ENCODE data around the gene PYDC2.

Gene PYDC2

GRCh38 chr3:191440532-191440931 lies 20.4 kb upstream of the PYDC2 start:
- Histone ChIP-seq H3K27ac (ENCODE audit: low read length) (no peak overlapping the region), H3F3A (ENCODE audit: insufficient read depth, low read length) (no peaks in the 10 kb centered on the region), H2AFZ (ENCODE audit: low read length) (no peak overlapping the region), H3K79me2 (ENCODE audit: low read length) (no peaks in the 10 kb centered on the region), H3K9me3 (replicated peaks; ENCODE audit: insufficient read depth, low read length) (no peaks in the 10 kb centered on the region), H3K4me3 (ENCODE audit: low read length) (no peak overlapping the region), H3K4me1 (ENCODE audit: low read length) (no peaks in the 10 kb centered on the region), H3K9me2 (replicated peaks; ENCODE audit: insufficient read depth, low read length) (no peaks in the 10 kb centered on the region), H3K9ac (ENCODE audit: low read length) (no peak overlapping the region), H3K4me2 (ENCODE audit: low read depth, low read length) (no peak overlapping the region), H4K20me1 (ENCODE audit: insufficient read depth, low read length) (no peaks in the 10 kb centered on the region), H3K27me3 (replicated peaks; ENCODE audit: insufficient read depth, low read length) (no peaks in the 10 kb centered on the region), H3K36me3 (replicated peaks; ENCODE audit: insufficient read depth, low read length) (no peaks in the 10 kb centered on the region)
- no peak for TF ChIP-seq CTCF (IDR thresholded peaks at IDR 0.05; ENCODE audit: low read length)
- no peak for TF ChIP-seq EZH2phosphoT487 (IDR thresholded peaks at IDR 0.05; ENCODE audit: low read length)
- no peak for DNase-seq

- DNase-seq: no peak
- Histone ChIP-seq H3K9me3 (replicated peaks; ENCODE audit: insufficient read depth, low read length) (no peaks in the 10 kb centered on the region), H3K9me2 (replicated peaks; ENCODE audit: insufficient read depth, low read length) (no peaks in the 10 kb centered on the region), H3K4me1 (ENCODE audit: low read length) (no peaks in the 10 kb centered on the region), H2AFZ (ENCODE audit: low read length) (no peak overlapping the region), H3K9ac (ENCODE audit: low read length) (no peak overlapping the region), H3K4me3 (ENCODE audit: low read length) (no peak overlapping the region), H3K4me2 (ENCODE audit: low read depth, low read length) (no peak overlapping the region), H3K27ac (ENCODE audit: low read length) (no peak overlapping the region), H4K20me1 (ENCODE audit: insufficient read depth, low read length) (no peaks in the 10 kb centered on the region), H3K27me3 (replicated peaks; ENCODE audit: insufficient read depth, low read length) (no peaks in the 10 kb centered on the region), H3F3A (ENCODE audit: insufficient read depth, low read length) (no peaks in the 10 kb centered on the region), H3K36me3 (replicated peaks; ENCODE audit: insufficient read depth, low read length) (no peaks in the 10 kb centered on the region), H3K79me2 (ENCODE audit: low read length) (no peaks in the 10 kb centered on the region)
- no peak for TF ChIP-seq CTCF (IDR thresholded peaks at IDR 0.05; ENCODE audit: low read length)
- no peak for TF ChIP-seq EZH2 (optimal IDR thresholded peaks at IDR 0.05; ENCODE audit: low read depth, low read length)
- no peak for TF ChIP-seq EZH2phosphoT487 (IDR thresholded peaks at IDR 0.05; ENCODE audit: low read length)
Observed at GRCh38 chr3:191441687-191442086, 19.3 kb upstream of the PYDC2 start.

- H3K9me3 ChIP-seq (replicated peaks; ENCODE audit: insufficient read depth, low read length): no peaks in the 10 kb centered on the region
- no peaks in the 10 kb centered on the region for H3K4me1 ChIP-seq (ENCODE audit: low read length)
- H3K36me3 ChIP-seq (replicated peaks; ENCODE audit: insufficient read depth, low read length): no peaks in the 10 kb centered on the region
- H2AFZ ChIP-seq (ENCODE audit: low read length): no peak overlapping the region
- no peaks in the 10 kb centered on the region for H4K20me1 ChIP-seq (ENCODE audit: insufficient read depth, low read length)
- H3K9me2 ChIP-seq (replicated peaks; ENCODE audit: insufficient read depth, low read length): no peaks in the 10 kb centered on the region
- H3K4me3 ChIP-seq (ENCODE audit: low read length): no peak overlapping the region
- no peak overlapping the region for H3K27ac ChIP-seq (ENCODE audit: low read length)
- no peak overlapping the region for H3K4me2 ChIP-seq (ENCODE audit: low read depth, low read length)
- H3K79me2 ChIP-seq (ENCODE audit: low read length): no peaks in the 10 kb centered on the region
- H3F3A ChIP-seq (ENCODE audit: insufficient read depth, low read length): no peaks in the 10 kb centered on the region
- H3K27me3 ChIP-seq (replicated peaks; ENCODE audit: insufficient read depth, low read length): no peaks in the 10 kb centered on the region
- no peak overlapping the region for H3K9ac ChIP-seq (ENCODE audit: low read length)
- DNase-seq: no peak
- TF ChIP-seq CTCF (IDR thresholded peaks at IDR 0.05; ENCODE audit: low read length) (no peak), EZH2 (optimal IDR thresholded peaks at IDR 0.05; ENCODE audit: low read depth, low read length) (no peak), EZH2phosphoT487 (IDR thresholded peaks at IDR 0.05; ENCODE audit: low read length) (no peak)
Observed at GRCh38 chr3:191444569-191444968, 16.4 kb upstream of the PYDC2 start.

Data from MM.1S (cell line).